HepG2 (cell line): Measurements from ENCODE around the gene CYP4F12. TPM values are rescaled to one million over a fixed set of nuclear protein-coding genes. Genes with fewer than 3 reads are reported as not detected.

Experiments
- ARHGAP35 ChIP-seq: sonication (generic); formaldehyde crosslinking; IDR thresholded peaks from 2 replicates; pipeline ENCODE4 v1.9.0; 2022; ENCODE audit warnings: mild to moderate bottlenecking, inconsistent platforms, moderate library complexity, missing genetic modification reagents, borderline replicate concordance
- ARID4A ChIP-seq: sonication (generic); formaldehyde crosslinking; IDR thresholded peaks from 2 replicates; pipeline ENCODE4 v1.5.0; 2020; ENCODE audit warnings: mild to moderate bottlenecking, missing genetic modification reagents, borderline replicate concordance
- FOXA1 ChIP-seq, 2 experiments: fragments of 450-650 bp in 1 of 2; sonication (generic) in 1 of 2; formaldehyde crosslinking in 1 of 2; IDR thresholded peaks; 2 replicates each; pipeline versions ENCODE4 v1.4.0 to v1.6.1; 2016 to 2020; ENCODE audit warnings: missing genetic modification reagents in 1 of 2
- GLI4 ChIP-seq: sonication (generic); formaldehyde crosslinking; IDR thresholded peaks from 2 replicates; pipeline ENCODE4 v1.5.1; 2020; ENCODE audit warnings: missing genetic modification reagents, mild to moderate bottlenecking, moderate library complexity, borderline replicate concordance
- HBP1 ChIP-seq: IDR thresholded peaks from 2 replicates; pipeline ENCODE4 v1.6.1; 2016; ENCODE audit warnings: low read depth, control low read depth
- HMG20A ChIP-seq: IDR thresholded peaks from 2 replicates; pipeline ENCODE4 v1.6.1; 2016; ENCODE audit warnings: borderline replicate concordance
- HNRNPUL1 ChIP-seq: fragments of 200-400 bp; formaldehyde crosslinking; IDR thresholded peaks from 2 replicates; pipeline ENCODE4 v1.6.1; 2017; ENCODE audit warnings: low read depth, mild to moderate bottlenecking, low read length, moderate library complexity
- PAX8 ChIP-seq: sonication (generic); formaldehyde crosslinking; IDR thresholded peaks from 2 replicates; pipeline ENCODE4 v1.8.0; 2022; ENCODE audit warnings: mild to moderate bottlenecking, missing genetic modification reagents, borderline replicate concordance
- RBM22 ChIP-seq: fragments of 200-400 bp; formaldehyde crosslinking; optimal IDR thresholded peaks from 2 replicates; pipeline ENCODE3; 2017; ENCODE audit warnings: mild to moderate bottlenecking, low read length, moderate library complexity
- TEAD3 ChIP-seq: optimal IDR thresholded peaks from 2 replicates; pipeline ENCODE3; 2016; ENCODE audit warnings: borderline replicate concordance
- ZBTB2 ChIP-seq: sonication (generic); formaldehyde crosslinking; IDR thresholded peaks from 2 replicates; pipeline ENCODE4 v1.8.0; 2022; ENCODE audit warnings: low read depth, missing genetic modification reagents
- ZBTB34 ChIP-seq: sonication (generic); formaldehyde crosslinking; IDR thresholded peaks from 2 replicates; pipeline ENCODE4 v1.8.0; 2022; ENCODE audit warnings: mild to moderate bottlenecking, missing genetic modification reagents
- ZFP36L1 ChIP-seq: sonication (generic); formaldehyde crosslinking; IDR thresholded peaks from 2 replicates; pipeline ENCODE4 v1.8.0; 2022; ENCODE audit warnings: mild to moderate bottlenecking, missing genetic modification reagents, moderate library complexity
- ZNF10 ChIP-seq: sonication (generic); formaldehyde crosslinking; IDR thresholded peaks from 2 replicates; pipeline ENCODE4 v1.4.0; 2020; ENCODE audit warnings: mild to moderate bottlenecking, low read depth, missing genetic modification reagents, borderline replicate concordance
- ZNF232 ChIP-seq: sonication (generic); formaldehyde crosslinking; IDR thresholded peaks from 2 replicates; pipeline ENCODE4 v1.4.0; 2020; ENCODE audit warnings: missing genetic modification reagents, borderline replicate concordance
- ZNF563 ChIP-seq: sonication (generic); formaldehyde crosslinking; IDR thresholded peaks from 2 replicates; pipeline ENCODE4 v1.8.0; 2022; ENCODE audit warnings: mild to moderate bottlenecking, moderate library complexity, missing genetic modification reagents
- ZNF564 ChIP-seq: sonication (generic); formaldehyde crosslinking; IDR thresholded peaks from 2 replicates; pipeline ENCODE4 v1.8.1; 2023; ENCODE audit warnings: mild to moderate bottlenecking, missing genetic modification reagents
- ZNF576 ChIP-seq: sonication (generic); formaldehyde crosslinking; IDR thresholded peaks from 2 replicates; pipeline ENCODE4 v1.4.0; 2020; ENCODE audit warnings: mild to moderate bottlenecking, missing genetic modification reagents
- polyA plus RNA-seq, 8 experiments: library from polyadenylated mRNA; depleted of rRNA in 3 of 8; stranded (reverse) in 7 of 8; unstranded in 1 of 8; fragments of >200 nt; fragmentation: Illumina TruSeq in 4 of 8; extraction: Trizol in 4 of 8; gene quantifications; 2 replicates each; pipeline versions ENCODE4 v1.2.1 to v1.2.3, GENCODE V29; 2011 to 2016; ENCODE audit warnings: low read depth in 4 of 8, missing spikeins in 1 of 8, mixed read lengths in 1 of 8; ENCODE audit not compliant: insufficient read depth in 1 of 8
- total RNA-seq, 5 experiments: library from RNA; depleted of rRNA; stranded (reverse); fragments of >200 nt; fragmentation: Illumina TruSeq; extraction: Trizol; gene quantifications; 2 replicates each; pipeline ENCODE4 v1.2.3, GENCODE V29; 2016; ENCODE audit warnings: low read depth in 1 of 5

Gene CYP4F12
- total and polyA plus RNA-seq, 2 of the 13 experiments (the other 11 are each of a cell fraction or from before 2014, with no cell fraction given) = 29.9 to 30.8 TPM

- TF ChIP-seq RBM22 (no peak), ZNF564 (no peak), HNRNPUL1 (no peak), ZNF576 (CRISPR knock-in tag) (no peak), FOXA1 (IDR thresholded peaks at IDR 0.05) (no peak), FOXA1 (CRISPR knock-in tag; IDR thresholded peaks at IDR 0.05) (peak; percentile 66), ZNF563 (no peak), GLI4 (CRISPR knock-in tag) (no peak), HBP1 (CRISPR knock-in tag) (no peak), ARHGAP35 (CRISPR knock-in tag) (no peak), HMG20A (peak; percentile 34; the same call in 1 of the 2 replicates), ZBTB2 (CRISPR knock-in tag) (no peak), ZFP36L1 (CRISPR knock-in tag) (no peak), TEAD3 (peak; percentile 56), PAX8 (CRISPR knock-in tag) (no peak), ZBTB34 (CRISPR knock-in tag) (no peak), ZNF232 (CRISPR knock-in tag) (no peak), ARID4A (CRISPR knock-in tag) (no peak; the same call in 1 of the 2 replicates), ZNF10 (CRISPR knock-in tag) (no peak)
Measured at GRCh38 chr19:15643387-15643786, 29.5 kb upstream of the CYP4F12 start (continued).
